NCI-H1105 (cell line): ENCODE measurements around the gene LHX1.

Experiments
- DNase-seq: peaks from one replicate; lab custom pipeline; 2025; lab: John Stamatoyannopoulos, UW

LHX1 gene

GRCh38 chr17:36939052-36939801, 2.0 kb downstream of the LHX1 start:
- DNase-seq, result no peak

GRCh38 chr17:36939802-36940312, 2.6 kb downstream of the LHX1 start:
- DNase-seq, result no peak

- no peak for DNase-seq
Observed at GRCh38 chr17:36940313-36941264, 3.3 kb downstream of the LHX1 start.

GRCh38 chr17:36941265-36942010, 4.2 kb downstream of the LHX1 start:
- no peak for DNase-seq

GRCh38 chr17:36942019-36942599, 4.8 kb downstream of the LHX1 start:
- DNase-seq, result no peak

- DNase-seq, result no peak
Observed at GRCh38 chr17:36942631-36943125, 5.4 kb downstream of the LHX1 start.

- DNase-seq, result no peak
Observed at GRCh38 chr17:36943250-36944191, 6.2 kb downstream of the LHX1 start.

GRCh38 chr17:36944553-36944952, 7.3 kb downstream of the LHX1 start:
- DNase-seq, result no peak

GRCh38 chr17:36945140-36945539, 7.9 kb downstream of the LHX1 start:
- DNase-seq, result no peak

- no peak for DNase-seq
Observed at GRCh38 chr17:36945959-36946725, 8.9 kb downstream of the LHX1 start.

GRCh38 chr17:36946726-36947091, 9.4 kb downstream of the LHX1 start:
- DNase-seq, result no peak

GRCh38 chr17:36947922-36948716, 10.8 kb downstream of the LHX1 start:
- DNase-seq, result peak; percentile 66

GRCh38 chr17:36948717-36949460, 11.6 kb downstream of the LHX1 start, which contains the start of gene AATF:
TSS of gene AATF (plus strand) at chr17:36948954. CDS start at chr17:36949126, 172 bp downstream.
- peak; percentile 92 for DNase-seq

GRCh38 chr17:36949461-36949927, 12.2 kb downstream of the LHX1 start:
- no peak for DNase-seq

GRCh38 chr17:36950027-36950426, 12.8 kb downstream of the LHX1 start:
- DNase-seq, result no peak

GRCh38 chr17:36951084-36951789, 14.0 kb downstream of the LHX1 start:
- DNase-seq, result no peak

- DNase-seq, result no peak
Observed at GRCh38 chr17:36971508-36971907, 34.2 kb downstream of the LHX1 start.
